CD14-positive monocyte (primary cell): ENCODE measurements around the gene B4GALT2. TPM values are rescaled to one million over a fixed set of nuclear protein-coding genes. Genes with fewer than 3 reads are reported as not detected.

Source experiments
- DNase-seq, 3 donors: peaks; one replicate each; pipeline ENCODE4 v3.0.0-alpha.2; 2011 to 2022
- H2AFZ ChIP-seq: 2 replicates; pipeline ENCODE4 v1.6.0; 2012; ENCODE audit warnings: mild to moderate bottlenecking, low read depth, low read length, inconsistent platforms; ENCODE audit not compliant: insufficient read depth, poor library complexity, severe bottlenecking
- H3K27ac ChIP-seq, 2 donors: 1 replicate in 1 of 2; 2 replicates in 1 of 2; pipeline ENCODE4 v1.5.1; 2012 to 2013; ENCODE audit warnings: low read length in 2 of 2, control low read depth in 1 of 2, inconsistent platforms in 1 of 2, low read depth in 1 of 2, mild to moderate bottlenecking in 1 of 2
- H3K27me3 ChIP-seq, 2 donors: one replicate each; pipeline versions ENCODE4 v1.6.0 to v1.6.1; 2011 to 2013; ENCODE audit warnings: low read length in 2 of 2; ENCODE audit not compliant: control insufficient read depth in 2 of 2, insufficient read depth in 2 of 2
- H3K36me3 ChIP-seq, 2 donors: replicated peaks in 1 of 2; 1 replicate in 1 of 2; 2 replicates in 1 of 2; pipeline versions ENCODE4 v1.5.1 to v1.6.1; 2012 to 2013; ENCODE audit warnings: low read length in 2 of 2, control low read depth in 1 of 2, inconsistent platforms in 1 of 2, mild to moderate bottlenecking in 1 of 2; ENCODE audit not compliant: insufficient read depth in 2 of 2, control insufficient read depth in 1 of 2
- H3K4me1 ChIP-seq, 2 donors: 1 replicate in 1 of 2; 2 replicates in 1 of 2; pipeline versions ENCODE4 v1.5.1 to v1.6.1; 2012 to 2013; ENCODE audit warnings: low read length in 2 of 2, control low read depth in 1 of 2, inconsistent platforms in 1 of 2, mild to moderate bottlenecking in 1 of 2, moderate library complexity in 1 of 2; ENCODE audit not compliant: insufficient read depth in 2 of 2, control insufficient read depth in 1 of 2
- H3K4me2 ChIP-seq: replicated peaks from 2 replicates; pipeline ENCODE3; 2012; ENCODE audit warnings: low read length, moderate library complexity, mild to moderate bottlenecking; ENCODE audit not compliant: poor library complexity, severe bottlenecking; ENCODE audit errors: extremely low read depth
- H3K4me3 ChIP-seq, 3 experiments: fragments of 200-600 bp in 1 of 3; sonication (generic) in 1 of 3; replicated peaks in 1 of 3; 1 replicate in 2 of 3; 2 replicates in 1 of 3; pipeline ENCODE4 v1.5.1; 2011 to 2013; ENCODE audit warnings: low read length in 3 of 3, mild to moderate bottlenecking in 3 of 3, control low read depth in 2 of 3, low read depth in 2 of 3, inconsistent platforms in 1 of 3, moderate library complexity in 1 of 3
- H3K79me2 ChIP-seq: 2 replicates; pipeline ENCODE4 v1.6.0; 2012; ENCODE audit warnings: mild to moderate bottlenecking, control low read depth, inconsistent platforms, low read length, moderate library complexity; ENCODE audit not compliant: insufficient read depth
- H3K9ac ChIP-seq: 2 replicates; pipeline ENCODE4 v1.6.0; 2017; ENCODE audit warnings: low read length, mild to moderate bottlenecking; ENCODE audit not compliant: insufficient read depth, poor library complexity, severe bottlenecking
- H3K9me3 ChIP-seq, 2 donors: replicated peaks in 1 of 2; 1 replicate in 1 of 2; 2 replicates in 1 of 2; pipeline versions ENCODE4 v1.5.1 to v1.6.1; 2012 to 2013; ENCODE audit warnings: low read length in 2 of 2, control low read depth in 1 of 2; ENCODE audit not compliant: control insufficient read depth in 1 of 2, insufficient read depth in 1 of 2
- H4K20me1 ChIP-seq: 2 replicates; pipeline ENCODE4 v1.6.0; 2012; ENCODE audit warnings: mild to moderate bottlenecking, low read length, control low read depth, moderate library complexity; ENCODE audit not compliant: insufficient read depth
- H3K27ac Mint-ChIP-seq, 7 donors: one replicate each; pipeline ENCODE4 v1.8.0; 2020; ENCODE audit warnings: mild to moderate bottlenecking in 7 of 7, mixed read lengths in 7 of 7, moderate library complexity in 6 of 7, inconsistent platforms in 2 of 7
- H3K27me3 Mint-ChIP-seq, 3 donors: one replicate each; pipeline ENCODE4 v1.8.0; 2021 to 2022; ENCODE audit warnings: low read depth in 3 of 3, mild to moderate bottlenecking in 3 of 3, mixed read lengths in 3 of 3, moderate library complexity in 3 of 3, inconsistent platforms in 1 of 3
- H3K36me3 Mint-ChIP-seq, 2 donors: one replicate each; pipeline ENCODE4 v1.8.0; 2020; ENCODE audit warnings: mixed read lengths in 2 of 2, inconsistent platforms in 1 of 2, mild to moderate bottlenecking in 1 of 2
- H3K4me1 Mint-ChIP-seq: one replicate; pipeline ENCODE4 v1.8.0; 2020; ENCODE audit warnings: mild to moderate bottlenecking, mixed read lengths
- H3K4me3 Mint-ChIP-seq, 2 donors: one replicate each; pipeline ENCODE4 v1.8.0; 2020; ENCODE audit warnings: mild to moderate bottlenecking in 2 of 2, mixed read lengths in 2 of 2, moderate library complexity in 1 of 2
- H3K9me3 Mint-ChIP-seq, 7 donors: one replicate each; pipeline ENCODE4 v1.8.0; 2020 to 2022; ENCODE audit warnings: mixed read lengths in 7 of 7, mild to moderate bottlenecking in 6 of 7, moderate library complexity in 6 of 7, inconsistent platforms in 2 of 7
- CTCF ChIP-seq: fragments of 200-600 bp; IDR thresholded peaks from one replicate; pipeline ENCODE4 v1.8.0; 2022; ENCODE audit warnings: antibody characterized with exemption, mild to moderate bottlenecking
- WGBS: methylation state at CpG from one replicate; pipeline ENCODE4 v1.1.5; 2013; ENCODE audit warnings: missing lambda C conversion rate; ENCODE audit not compliant: insufficient coverage; 5-methylcytosine and 5-hydroxymethylcytosine counted together
- intact Hi-C, 2 donors: fragments of 100-400 bp; cut with micrococcal nuclease; formaldehyde crosslinking; loops; one replicate each; pipeline versions ENCODE4 v1.15.0 to v1.15.1; 2023
- polyA plus RNA-seq, 3 donors: library from polyadenylated mRNA; depleted of rRNA in 1 of 3; unstranded in 2 of 3; stranded (reverse) in 1 of 3; fragments of 300-500 nt in 2 of 3; fragments of >200 nt in 1 of 3; fragmentation: Illumina TruSeq in 2 of 3; gene quantifications; 1 replicate in 2 of 3; 2 replicates in 1 of 3; pipeline ENCODE4 v1.2.3, GENCODE V29; 2012 to 2021

The B4GALT2 gene
- polyA plus RNA-seq, 3 donors: 0.30 to 0.35 TPM; not detected in 1

GRCh38 chr1:43987159-43987902, 8.3 kb downstream of the B4GALT2 start:
- peaks cover 0 to 2% (median 0%) of the 10 kb centered on the region in 7 donors for H3K9me3 Mint-ChIP-seq
- 91% methylated on average over 5 of the region's 6 CpGs for WGBS
- Histone ChIP-seq H3K4me1 (peaks cover 24 to 30% of the 10 kb centered on the region in 2 donors), H3K9me3 (no peaks in the 10 kb centered on the region), H3K4me3 (no peak overlapping the region), H3K79me2 (no peaks in the 10 kb centered on the region), H4K20me1 (no peaks in the 10 kb centered on the region), H3K36me3 (no peaks in the 10 kb centered on the region), H3K27me3 (no peaks in the 10 kb centered on the region), H3K4me2 (no peak overlapping the region), H3K27ac (no peak overlapping the region), H3K9ac (no peak overlapping the region), H2AFZ (no peak overlapping the region)
- no peak overlapping the region for H3K4me3 Mint-ChIP-seq
- H3K27me3 Mint-ChIP-seq: peaks cover 2 to 8% (median 6%) of the 10 kb centered on the region in 3 donors
- no peak overlapping the region for H3K27ac Mint-ChIP-seq
- H3K36me3 Mint-ChIP-seq: peaks cover 3% of the 10 kb centered on the region in 2 donors
- H3K4me1 Mint-ChIP-seq: peaks cover 23% of the 10 kb centered on the region
- DNase-seq: no peak
- intact Hi-C loops: no loop called here
- no peak for TF ChIP-seq CTCF

- Mint-ChIP-seq H3K27me3 (peaks cover 2 to 10% (median 8%) of the 10 kb centered on the region in 3 donors), H3K9me3 (peaks cover 0 to 2% (median 0%) of the 10 kb centered on the region in 7 donors), H3K4me1 (peaks cover 18% of the 10 kb centered on the region), H3K4me3 (peak overlapping the region; percentile 96), H3K36me3 (no peaks in the 10 kb centered on the region), H3K27ac (peak overlapping the region; percentile 79 to 96 (median 89))
- H3K79me2 ChIP-seq: no peaks in the 10 kb centered on the region
- peak overlapping the region; percentile 49 to 92 (median 67) for H3K4me3 ChIP-seq
- peak overlapping the region; percentile 93 for H3K4me2 ChIP-seq
- no peaks in the 10 kb centered on the region for H3K9me3 ChIP-seq
- DNase-seq: no peak
- no peaks in the 10 kb centered on the region for H4K20me1 ChIP-seq
- intact Hi-C loops: no loop called here
- TF ChIP-seq CTCF: no peak
- peak overlapping the region; percentile 56 to 82 for H3K27ac ChIP-seq
- H2AFZ ChIP-seq: peak overlapping the region; percentile 90
- peak overlapping the region; percentile 64 for H3K9ac ChIP-seq
- no peaks in the 10 kb centered on the region for H3K27me3 ChIP-seq
- 77% methylated on average over 17 of the region's 19 CpGs for WGBS
- H3K4me1 ChIP-seq: peaks cover 13 to 19% of the 10 kb centered on the region in 2 donors
- H3K36me3 ChIP-seq: no peaks in the 10 kb centered on the region
These were observed 11.5 kb downstream of the B4GALT2 start for GRCh38 chr1:43990271-43991199.
